Neural cell (in vitro differentiated cells): ENCODE measurements around the gene PGM3. TPM values are rescaled to one million over a fixed set of nuclear protein-coding genes. Genes with fewer than 3 reads are reported as not detected.

Experiments
- H2AFZ ChIP-seq: fragments of 200-600, 300-800 bp; sonication (generic), shearing (Covaris generic); 2 replicates; pipeline ENCODE4 v1.6.0; 2014; ENCODE audit warnings: low read depth, mild to moderate bottlenecking, antibody characterized with exemption, low read length, moderate library complexity
- H3F3A ChIP-seq: fragments of 200-600 bp; shearing (Covaris generic); 2 replicates; pipeline ENCODE4 v1.6.1; 2016; ENCODE audit warnings: mild to moderate bottlenecking, moderate library complexity, mixed read lengths, antibody characterized with exemption, low read length; ENCODE audit not compliant: insufficient read depth, poor library complexity, severe bottlenecking
- H3K27ac ChIP-seq: fragments of 200-600, 300-800 bp; sonication (generic), shearing (Covaris generic); 2 replicates; pipeline ENCODE4 v1.5.1; 2014; ENCODE audit warnings: mild to moderate bottlenecking, low read length, moderate library complexity
- H3K27me3 ChIP-seq: fragments of 300-800, 200-600 bp; sonication (generic), shearing (Covaris generic); 2 replicates; pipeline ENCODE4 v1.6.0; 2014; ENCODE audit warnings: mild to moderate bottlenecking, low read depth, low read length, moderate library complexity; ENCODE audit not compliant: insufficient read depth
- H3K36me3 ChIP-seq: fragments of 300-800, 200-600 bp; sonication (generic), shearing (Covaris generic); 2 replicates; pipeline ENCODE4 v1.5.1; 2014; ENCODE audit warnings: mild to moderate bottlenecking, antibody characterized with exemption, low read length, moderate library complexity; ENCODE audit not compliant: insufficient read depth
- H3K4me2 ChIP-seq: fragments of 300-800, 200-600 bp; sonication (generic), shearing (Covaris generic); 2 replicates; pipeline ENCODE4 v1.6.0; 2014; ENCODE audit warnings: mild to moderate bottlenecking, low read length
- H3K4me3 ChIP-seq: fragments of 300-800, 200-600 bp; sonication (generic), shearing (Covaris generic); 2 replicates; pipeline ENCODE4 v1.5.1; 2014; ENCODE audit warnings: mild to moderate bottlenecking, low read length, moderate library complexity
- H3K79me2 ChIP-seq: fragments of 200-600 bp; shearing (Covaris generic); replicated peaks from 2 replicates; pipeline ENCODE4 v1.6.0; 2014; ENCODE audit warnings: mild to moderate bottlenecking, low read length, moderate library complexity; ENCODE audit not compliant: insufficient read depth
- H3K9ac ChIP-seq: fragments of 300-800, 200-600 bp; sonication (generic), shearing (Covaris generic); 2 replicates; pipeline ENCODE4 v1.6.1; 2016; ENCODE audit warnings: mild to moderate bottlenecking, low read length, mixed read lengths
- H3K9me2 ChIP-seq: fragments of 200-600 bp; shearing (Covaris generic); 2 replicates; pipeline ENCODE4 v1.6.1; 2016; ENCODE audit warnings: mild to moderate bottlenecking, low read length, mixed read lengths; ENCODE audit not compliant: insufficient read depth
- H3K9me3 ChIP-seq: fragments of 200-600, 300-800 bp; sonication (generic), shearing (Covaris generic); 2 replicates; pipeline ENCODE4 v1.6.1; 2016; ENCODE audit warnings: mild to moderate bottlenecking, mixed run types, low read length, moderate library complexity, mixed read lengths
- H4K20me1 ChIP-seq: fragments of 200-600 bp; shearing (Covaris generic); 2 replicates; pipeline ENCODE4 v1.6.1; 2016; ENCODE audit warnings: mild to moderate bottlenecking, mixed run types; ENCODE audit not compliant: insufficient read depth
- CTCF ChIP-seq: fragments of 450-650 bp; IDR thresholded peaks from 2 replicates; pipeline ENCODE4 v1.5.1; 2014; ENCODE audit warnings: antibody characterized with exemption, mild to moderate bottlenecking, moderate library complexity; ENCODE audit not compliant: poor library complexity, severe bottlenecking
- EP300 ChIP-seq: fragments of 450-650 bp; conservative IDR thresholded peaks from 2 replicates; pipeline ENCODE4 v1.6.1; 2014; ENCODE audit warnings: antibody characterized with exemption, mild to moderate bottlenecking, moderate library complexity; ENCODE audit not compliant: poor library complexity, severe bottlenecking
- EZH2 ChIP-seq: fragments of 200-600, 300-800 bp; shearing (Covaris generic), sonication (generic); IDR thresholded peaks from 2 replicates; pipeline ENCODE4 v1.6.1; 2014; ENCODE audit warnings: antibody characterized with exemption, low read length, borderline replicate concordance, mild to moderate bottlenecking; ENCODE audit not compliant: insufficient read depth, poor library complexity, severe bottlenecking
- MXI1 ChIP-seq: fragments of 450-650 bp; conservative IDR thresholded peaks from 2 replicates; pipeline ENCODE4 v1.6.1; 2014; ENCODE audit warnings: antibody characterized with exemption, mild to moderate bottlenecking; ENCODE audit not compliant: poor library complexity, severe bottlenecking
- POLR2AphosphoS5 ChIP-seq: IDR thresholded peaks from 2 replicates; pipeline ENCODE4 v1.6.1; 2012
- RAD21 ChIP-seq: fragments of 450-650 bp; conservative IDR thresholded peaks from 2 replicates; pipeline ENCODE4 v1.6.1; 2014; ENCODE audit warnings: antibody characterized with exemption, mild to moderate bottlenecking, moderate library complexity
- REST ChIP-seq: IDR thresholded peaks from 2 replicates; pipeline ENCODE4 v1.6.1; 2012; ENCODE audit warnings: borderline replicate concordance
- SMC3 ChIP-seq: fragments of 450-650 bp; conservative IDR thresholded peaks from 2 replicates; pipeline ENCODE4 v1.6.1; 2014; ENCODE audit warnings: antibody characterized with exemption, mild to moderate bottlenecking, moderate library complexity; ENCODE audit not compliant: poor library complexity
- TAF1 ChIP-seq: IDR thresholded peaks from 2 replicates; pipeline ENCODE4 v1.6.1; 2012; ENCODE audit warnings: low read depth
- polyA plus RNA-seq: library from polyadenylated mRNA; depleted of rRNA; stranded (reverse); fragments of >200 nt; gene quantifications from 2 replicates; pipeline ENCODE4 v1.2.3, GENCODE V29; 2014

The PGM3 gene
- polyA plus RNA-seq, 1 donor from 2014 or later, result 198 TPM

GRCh38 chr6:83176246-83176645 is 16.8 kb downstream of the PGM3 start:
- no peak overlapping the region for H3K9ac ChIP-seq
- H3K27ac ChIP-seq, result no peak overlapping the region
- H3K4me3 ChIP-seq, result no peak overlapping the region
- no peak overlapping the region for H3K4me2 ChIP-seq
- no peaks in the 10 kb centered on the region for H3K27me3 ChIP-seq
- no peak for TF ChIP-seq SMC3
- TF ChIP-seq EZH2, result no peak
- no peak for TF ChIP-seq CTCF
- no peak for TF ChIP-seq RAD21
- TF ChIP-seq TAF1, result no peak
- no peaks in the 10 kb centered on the region for H3F3A ChIP-seq
- no peaks in the 10 kb centered on the region for H4K20me1 ChIP-seq
- H3K9me3 ChIP-seq, result no peaks in the 10 kb centered on the region
- no peaks in the 10 kb centered on the region for H3K9me2 ChIP-seq
- peaks cover 9% of the 10 kb centered on the region for H3K36me3 ChIP-seq
- no peaks in the 10 kb centered on the region for H3K79me2 ChIP-seq
- H2AFZ ChIP-seq, result no peak overlapping the region

GRCh38 chr6:83169511-83169910 is 23.6 kb downstream of the PGM3 start:
- Histone ChIP-seq H4K20me1 (no peaks in the 10 kb centered on the region), H3K9me3 (no peaks in the 10 kb centered on the region), H3K27ac (no peak overlapping the region), H3K27me3 (no peaks in the 10 kb centered on the region), H3K4me2 (no peak overlapping the region), H3K9me2 (no peaks in the 10 kb centered on the region), H3K79me2 (no peaks in the 10 kb centered on the region), H3F3A (no peaks in the 10 kb centered on the region), H3K36me3 (peaks cover 7% of the 10 kb centered on the region), H3K9ac (no peak overlapping the region), H2AFZ (no peak overlapping the region), H3K4me3 (no peak overlapping the region)
- no peak for TF ChIP-seq REST

- H3K79me2 ChIP-seq, result no peaks in the 10 kb centered on the region
- H3K9me2 ChIP-seq, result no peaks in the 10 kb centered on the region
- no peak overlapping the region for H3K4me3 ChIP-seq
- H3K36me3 ChIP-seq, result peaks cover 7% of the 10 kb centered on the region
- no peaks in the 10 kb centered on the region for H3K27me3 ChIP-seq
- no peak overlapping the region for H3K27ac ChIP-seq
- no peak overlapping the region for H3K9ac ChIP-seq
- no peak overlapping the region for H2AFZ ChIP-seq
- no peaks in the 10 kb centered on the region for H3F3A ChIP-seq
- no peaks in the 10 kb centered on the region for H4K20me1 ChIP-seq
- TF ChIP-seq SMC3 (no peak), EP300 (no peak), REST (no peak), EZH2 (no peak), MXI1 (no peak), RAD21 (no peak), TAF1 (no peak), POLR2AphosphoS5 (no peak), CTCF (no peak)
- no peaks in the 10 kb centered on the region for H3K9me3 ChIP-seq
- no peak overlapping the region for H3K4me2 ChIP-seq
Measured at GRCh38 chr6:83169106-83169505, 24.0 kb downstream of the PGM3 start.
